ENCODE results near the gene SHROOM3. TPM values are rescaled to one million over a fixed set of nuclear protein-coding genes. Genes with fewer than 3 reads are reported as not detected.

SHROOM3 gene
- total and polyA plus RNA-seq, 2 experiments from 2014 or later: 11.3 to 73.5 TPM

DNA sequence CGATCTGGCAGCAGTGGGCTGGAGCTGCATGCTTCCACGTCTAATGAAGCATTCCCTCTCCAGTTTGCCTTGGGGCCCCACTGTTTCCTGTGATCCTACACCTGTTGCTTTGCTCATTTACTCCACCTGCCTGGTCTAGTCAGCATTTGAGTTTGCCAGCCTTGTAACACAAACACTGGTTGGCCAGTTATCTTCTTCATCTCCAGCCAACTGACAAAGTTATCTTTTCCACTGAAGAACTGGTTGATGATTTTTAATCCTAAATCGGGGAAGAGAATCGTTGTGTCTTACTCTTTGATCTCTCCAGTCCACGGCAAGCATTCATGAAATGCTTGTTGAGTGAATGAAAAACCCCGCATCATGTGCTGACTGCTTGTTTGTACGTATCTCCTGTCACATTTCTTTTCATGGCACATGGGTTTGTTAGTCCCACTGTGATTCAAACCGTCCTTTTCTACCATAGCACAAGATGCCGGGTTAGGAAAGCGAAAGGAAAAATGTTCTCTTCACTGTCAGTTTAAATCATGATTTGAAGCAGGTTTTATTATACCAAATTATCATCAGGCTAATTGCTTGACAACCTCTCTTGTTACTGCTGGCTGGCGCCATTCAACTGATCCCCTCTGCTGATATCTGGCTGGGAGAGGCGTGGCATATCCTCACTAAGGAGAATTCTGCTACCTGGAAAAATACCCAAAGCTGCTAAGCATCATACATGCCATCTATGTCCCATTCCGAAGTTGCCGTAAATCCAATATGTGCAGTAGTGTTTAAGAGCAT, 144.8 kb downstream of the SHROOM3 start (continued):
- TF ChIP-seq, protein P1, sequence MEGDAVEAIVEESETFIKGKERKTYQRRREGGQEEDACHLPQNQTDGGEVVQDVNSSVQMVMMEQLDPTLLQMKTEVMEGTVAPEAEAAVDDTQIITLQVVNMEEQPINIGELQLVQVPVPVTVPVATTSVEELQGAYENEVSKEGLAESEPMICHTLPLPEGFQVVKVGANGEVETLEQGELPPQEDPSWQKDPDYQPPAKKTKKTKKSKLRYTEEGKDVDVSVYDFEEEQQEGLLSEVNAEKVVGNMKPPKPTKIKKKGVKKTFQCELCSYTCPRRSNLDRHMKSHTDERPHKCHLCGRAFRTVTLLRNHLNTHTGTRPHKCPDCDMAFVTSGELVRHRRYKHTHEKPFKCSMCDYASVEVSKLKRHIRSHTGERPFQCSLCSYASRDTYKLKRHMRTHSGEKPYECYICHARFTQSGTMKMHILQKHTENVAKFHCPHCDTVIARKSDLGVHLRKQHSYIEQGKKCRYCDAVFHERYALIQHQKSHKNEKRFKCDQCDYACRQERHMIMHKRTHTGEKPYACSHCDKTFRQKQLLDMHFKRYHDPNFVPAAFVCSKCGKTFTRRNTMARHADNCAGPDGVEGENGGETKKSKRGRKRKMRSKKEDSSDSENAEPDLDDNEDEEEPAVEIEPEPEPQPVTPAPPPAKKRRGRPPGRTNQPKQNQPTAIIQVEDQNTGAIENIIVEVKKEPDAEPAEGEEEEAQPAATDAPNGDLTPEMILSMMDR (conservative IDR thresholded peaks at IDR 0.05; ENCODE audit: low read depth in 2 of 2): no peak
- TF ChIP-seq NANOG (IDR thresholded peaks at IDR 0.05; ENCODE audit: borderline replicate concordance) (no peak), STAT1 (IDR thresholded peaks at IDR 0.05; ENCODE audit: unreplicated experiment) (no peak), CREB1 (CRISPR knock-in tag; IDR thresholded peaks at IDR 0.05; ENCODE audit: low read depth) (no peak), JUNB (IDR thresholded peaks at IDR 0.05; ENCODE audit: unreplicated experiment) (no peak)

DNA sequence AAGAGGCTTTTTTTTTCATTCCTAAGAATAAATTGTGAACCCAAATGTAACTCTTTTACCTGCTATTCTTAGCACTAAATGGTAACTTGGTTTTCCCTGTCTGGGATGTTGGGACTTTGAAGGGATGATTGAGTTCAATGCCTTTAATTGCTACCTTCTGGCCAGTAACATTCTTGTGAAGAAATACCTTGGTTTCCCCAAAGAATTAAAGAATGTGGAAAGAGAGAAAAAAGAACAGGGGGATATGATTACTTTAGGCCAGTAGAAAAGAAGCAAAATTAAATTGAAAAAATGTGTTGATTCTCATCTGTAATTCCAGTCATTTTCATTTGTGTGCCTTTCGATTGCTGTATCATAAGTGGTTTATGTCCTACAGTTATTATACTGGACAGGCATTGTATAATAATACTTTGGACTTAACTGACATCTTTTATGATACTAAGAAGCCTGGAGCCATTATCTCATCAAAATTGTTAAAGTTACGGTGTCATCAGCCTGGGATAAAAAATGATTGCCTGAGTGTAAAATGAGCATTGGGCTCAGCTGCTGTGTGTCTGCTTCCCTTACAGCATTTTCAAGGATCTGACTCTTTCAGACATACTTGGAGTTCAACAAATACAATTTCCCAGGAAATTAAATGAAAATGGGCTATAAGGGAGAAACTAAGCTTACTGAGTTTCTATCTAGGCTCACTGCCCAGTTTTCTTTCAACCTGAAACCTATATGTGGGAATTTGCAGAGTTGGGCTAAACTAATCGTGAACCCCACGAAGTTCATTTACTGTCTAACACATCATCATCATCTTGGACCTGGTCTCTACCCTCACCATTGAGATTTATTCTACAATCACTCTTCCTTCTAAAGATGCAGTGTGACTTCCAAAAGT, 146.3 kb downstream of the SHROOM3 start:
- Mint-ChIP-seq H3K9me3 (no peaks in the 10 kb centered on the region), H3K27ac (no peak overlapping the region), H3K4me3 (no peak overlapping the region), H3K4me1 (peaks cover 28% of the 10 kb centered on the region), H3K36me3 (ENCODE audit: low read depth) (no peaks in the 10 kb centered on the region), H3K27me3 (ENCODE audit: insufficient read depth, low read depth, poor library complexity) (no peaks in the 10 kb centered on the region)
- Histone ChIP-seq H3K9me2 (ENCODE audit: insufficient read depth) (no peaks in the 10 kb centered on the region), H2AFZ (no peak overlapping the region), H4K20me1 (replicated peaks; ENCODE audit: insufficient read depth) (no peaks in the 10 kb centered on the region), H3K27ac (ENCODE audit: low read depth) (no peak overlapping the region), H3K4me1 (ENCODE audit: insufficient read depth) (peaks cover 8% of the 10 kb centered on the region), H3K27me3 (ENCODE audit: insufficient read depth) (no peaks in the 10 kb centered on the region), H3K4me2 (no peak overlapping the region), H3F3A (replicated peaks; ENCODE audit: low read depth) (no peaks in the 10 kb centered on the region), H3K4me3 (no peak overlapping the region), H3K79me2 (replicated peaks; ENCODE audit: insufficient read depth) (no peaks in the 10 kb centered on the region), H3K36me3 (ENCODE audit: insufficient read depth) (no peaks in the 10 kb centered on the region)
- DNase-seq (ENCODE audit: low spot score): no peak
- no peak for ATAC-seq
- TF ChIP-seq, protein P2, sequence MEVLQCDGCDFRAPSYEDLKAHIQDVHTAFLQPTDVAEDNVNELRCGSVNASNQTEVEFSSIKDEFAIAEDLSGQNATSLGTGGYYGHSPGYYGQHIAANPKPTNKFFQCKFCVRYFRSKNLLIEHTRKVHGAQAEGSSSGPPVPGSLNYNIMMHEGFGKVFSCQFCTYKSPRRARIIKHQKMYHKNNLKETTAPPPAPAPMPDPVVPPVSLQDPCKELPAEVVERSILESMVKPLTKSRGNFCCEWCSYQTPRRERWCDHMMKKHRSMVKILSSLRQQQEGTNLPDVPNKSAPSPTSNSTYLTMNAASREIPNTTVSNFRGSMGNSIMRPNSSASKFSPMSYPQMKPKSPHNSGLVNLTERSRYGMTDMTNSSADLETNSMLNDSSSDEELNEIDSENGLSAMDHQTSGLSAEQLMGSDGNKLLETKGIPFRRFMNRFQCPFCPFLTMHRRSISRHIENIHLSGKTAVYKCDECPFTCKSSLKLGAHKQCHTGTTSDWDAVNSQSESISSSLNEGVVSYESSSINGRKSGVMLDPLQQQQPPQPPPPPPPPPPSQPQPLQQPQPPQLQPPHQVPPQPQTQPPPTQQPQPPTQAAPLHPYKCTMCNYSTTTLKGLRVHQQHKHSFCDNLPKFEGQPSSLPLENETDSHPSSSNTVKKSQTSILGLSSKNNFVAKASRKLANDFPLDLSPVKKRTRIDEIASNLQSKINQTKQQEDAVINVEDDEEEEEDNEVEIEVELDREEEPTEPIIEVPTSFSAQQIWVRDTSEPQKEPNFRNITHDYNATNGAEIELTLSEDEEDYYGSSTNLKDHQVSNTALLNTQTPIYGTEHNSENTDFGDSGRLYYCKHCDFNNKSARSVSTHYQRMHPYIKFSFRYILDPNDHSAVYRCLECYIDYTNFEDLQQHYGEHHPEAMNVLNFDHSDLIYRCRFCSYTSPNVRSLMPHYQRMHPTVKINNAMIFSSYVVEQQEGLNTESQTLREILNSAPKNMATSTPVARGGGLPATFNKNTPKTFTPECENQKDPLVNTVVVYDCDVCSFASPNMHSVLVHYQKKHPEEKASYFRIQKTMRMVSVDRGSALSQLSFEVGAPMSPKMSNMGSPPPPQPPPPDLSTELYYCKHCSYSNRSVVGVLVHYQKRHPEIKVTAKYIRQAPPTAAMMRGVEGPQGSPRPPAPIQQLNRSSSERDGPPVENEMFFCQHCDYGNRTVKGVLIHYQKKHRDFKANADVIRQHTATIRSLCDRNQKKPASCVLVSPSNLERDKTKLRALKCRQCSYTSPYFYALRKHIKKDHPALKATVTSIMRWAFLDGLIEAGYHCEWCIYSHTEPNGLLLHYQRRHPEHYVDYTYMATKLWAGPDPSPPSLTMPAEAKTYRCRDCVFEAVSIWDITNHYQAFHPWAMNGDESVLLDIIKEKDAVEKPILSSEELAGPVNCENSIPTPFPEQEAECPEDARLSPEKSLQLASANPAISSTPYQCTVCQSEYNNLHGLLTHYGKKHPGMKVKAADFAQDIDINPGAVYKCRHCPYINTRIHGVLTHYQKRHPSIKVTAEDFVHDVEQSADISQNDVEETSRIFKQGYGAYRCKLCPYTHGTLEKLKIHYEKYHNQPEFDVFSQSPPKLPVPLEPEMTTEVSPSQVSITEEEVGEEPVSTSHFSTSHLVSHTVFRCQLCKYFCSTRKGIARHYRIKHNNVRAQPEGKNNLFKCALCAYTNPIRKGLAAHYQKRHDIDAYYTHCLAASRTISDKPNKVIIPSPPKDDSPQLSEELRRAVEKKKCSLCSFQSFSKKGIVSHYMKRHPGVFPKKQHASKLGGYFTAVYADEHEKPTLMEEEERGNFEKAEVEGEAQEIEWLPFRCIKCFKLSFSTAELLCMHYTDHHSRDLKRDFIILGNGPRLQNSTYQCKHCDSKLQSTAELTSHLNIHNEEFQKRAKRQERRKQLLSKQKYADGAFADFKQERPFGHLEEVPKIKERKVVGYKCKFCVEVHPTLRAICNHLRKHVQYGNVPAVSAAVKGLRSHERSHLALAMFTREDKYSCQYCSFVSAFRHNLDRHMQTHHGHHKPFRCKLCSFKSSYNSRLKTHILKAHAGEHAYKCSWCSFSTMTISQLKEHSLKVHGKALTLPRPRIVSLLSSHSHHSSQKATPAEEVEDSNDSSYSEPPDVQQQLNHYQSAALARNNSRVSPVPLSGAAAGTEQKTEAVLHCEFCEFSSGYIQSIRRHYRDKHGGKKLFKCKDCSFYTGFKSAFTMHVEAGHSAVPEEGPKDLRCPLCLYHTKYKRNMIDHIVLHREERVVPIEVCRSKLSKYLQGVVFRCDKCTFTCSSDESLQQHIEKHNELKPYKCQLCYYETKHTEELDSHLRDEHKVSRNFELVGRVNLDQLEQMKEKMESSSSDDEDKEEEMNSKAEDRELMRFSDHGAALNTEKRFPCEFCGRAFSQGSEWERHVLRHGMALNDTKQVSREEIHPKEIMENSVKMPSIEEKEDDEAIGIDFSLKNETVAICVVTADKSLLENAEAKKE (CRISPR knock-in tag; IDR thresholded peaks at IDR 0.05): no peak
- TF ChIP-seq NANOG (IDR thresholded peaks at IDR 0.05; ENCODE audit: borderline replicate concordance) (no peak), ZNF114 (CRISPR knock-in tag; IDR thresholded peaks at IDR 0.05) (no peak), CREB1 (CRISPR knock-in tag; IDR thresholded peaks at IDR 0.05; ENCODE audit: low read depth) (no peak), EZH2phosphoT487 (IDR thresholded peaks at IDR 0.05; ENCODE audit: unreplicated experiment) (no peak), JUNB (IDR thresholded peaks at IDR 0.05; ENCODE audit: unreplicated experiment) (no peak), EZH2 (IDR thresholded peaks at IDR 0.05; ENCODE audit: low read depth, unreplicated experiment) (no peak), STAT1 (IDR thresholded peaks at IDR 0.05; ENCODE audit: unreplicated experiment) (no peak)
- TF ChIP-seq, protein P3, sequence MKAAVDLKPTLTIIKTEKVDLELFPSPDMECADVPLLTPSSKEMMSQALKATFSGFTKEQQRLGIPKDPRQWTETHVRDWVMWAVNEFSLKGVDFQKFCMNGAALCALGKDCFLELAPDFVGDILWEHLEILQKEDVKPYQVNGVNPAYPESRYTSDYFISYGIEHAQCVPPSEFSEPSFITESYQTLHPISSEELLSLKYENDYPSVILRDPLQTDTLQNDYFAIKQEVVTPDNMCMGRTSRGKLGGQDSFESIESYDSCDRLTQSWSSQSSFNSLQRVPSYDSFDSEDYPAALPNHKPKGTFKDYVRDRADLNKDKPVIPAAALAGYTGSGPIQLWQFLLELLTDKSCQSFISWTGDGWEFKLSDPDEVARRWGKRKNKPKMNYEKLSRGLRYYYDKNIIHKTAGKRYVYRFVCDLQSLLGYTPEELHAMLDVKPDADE (IDR thresholded peaks at IDR 0.05): no peak
- TF ChIP-seq, protein P1 (conservative IDR thresholded peaks at IDR 0.05; ENCODE audit: low read depth in 2 of 2): no peak

All from GM23338 (cell line).